GM12872 (cell line): ENCODE data around the gene HS3ST4.

ENCODE experiments used
- CTCF ChIP-seq: IDR thresholded peaks from 3 replicates; pipeline ENCODE4 v1.5.1; 2011; ENCODE audit warnings: low read depth, mild to moderate bottlenecking, low read length, moderate library complexity; ENCODE audit not compliant: insufficient read depth

Gene HS3ST4

GRCh38 chr16:26169473-26169872 lies 477.7 kb downstream of the HS3ST4 start:
- TF ChIP-seq CTCF: no peak

GRCh38 chr16:26175944-26176343 lies 484.2 kb downstream of the HS3ST4 start:
- TF ChIP-seq CTCF: no peak

GRCh38 chr16:26177438-26177837 lies 485.7 kb downstream of the HS3ST4 start:
- TF ChIP-seq CTCF: no peak

- TF ChIP-seq CTCF: no peak
Measured at GRCh38 chr16:26178298-26178697, 486.5 kb downstream of the HS3ST4 start.

GRCh38 chr16:26186091-26186615 lies 494.4 kb downstream of the HS3ST4 start:
- no peak for TF ChIP-seq CTCF
